NCI-H187 (cell line): ENCODE measurements around the gene DRAXIN.

Experiments used
- DNase-seq, 2 experiments: peaks; one replicate each; lab custom pipeline; 2025; lab: John Stamatoyannopoulos, UW

Gene DRAXIN, protein sequence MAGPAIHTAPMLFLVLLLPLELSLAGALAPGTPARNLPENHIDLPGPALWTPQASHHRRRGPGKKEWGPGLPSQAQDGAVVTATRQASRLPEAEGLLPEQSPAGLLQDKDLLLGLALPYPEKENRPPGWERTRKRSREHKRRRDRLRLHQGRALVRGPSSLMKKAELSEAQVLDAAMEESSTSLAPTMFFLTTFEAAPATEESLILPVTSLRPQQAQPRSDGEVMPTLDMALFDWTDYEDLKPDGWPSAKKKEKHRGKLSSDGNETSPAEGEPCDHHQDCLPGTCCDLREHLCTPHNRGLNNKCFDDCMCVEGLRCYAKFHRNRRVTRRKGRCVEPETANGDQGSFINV

GRCh38 chr1:11691302-11691914 lies at the start of gene DRAXIN:
DRAXIN (plus strand) TSS chr1:11691710; CDS start chr1:11706259, 14,549 bp downstream.
- peak in 1 of 2 experiments; percentile 25 for DNase-seq

- no peak for DNase-seq
These were observed 49.7 kb upstream of the DRAXIN start for GRCh38 chr1:11641776-11642305.

DNA sequence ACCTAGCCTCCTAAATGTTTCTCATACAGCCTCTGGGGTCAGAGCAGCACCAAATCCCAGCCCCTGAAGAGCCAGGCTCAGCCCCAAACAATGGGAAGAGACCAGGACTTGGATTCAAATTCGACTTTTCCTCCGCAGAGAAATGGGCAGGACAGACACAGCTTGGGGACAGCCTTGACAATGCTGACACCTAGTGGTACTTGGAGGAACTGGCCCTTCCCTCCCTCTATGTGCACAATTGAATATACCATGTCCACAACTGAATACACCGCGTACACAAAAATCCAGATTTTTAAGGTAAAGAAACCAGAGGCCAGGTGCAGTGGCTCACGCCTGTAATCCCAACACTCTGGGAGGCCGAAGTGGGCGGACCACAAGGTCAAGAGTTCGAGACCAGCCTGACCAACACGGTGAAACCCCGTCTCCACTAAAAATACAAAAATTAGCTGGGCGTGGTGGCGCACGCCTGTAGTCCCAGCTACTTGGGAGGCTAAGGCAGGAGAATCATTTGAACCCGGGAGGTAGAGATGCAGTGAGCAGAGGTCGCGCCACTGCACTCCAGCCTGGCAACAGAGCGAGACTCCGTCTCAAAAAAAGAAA lies 49.0 kb upstream of the DRAXIN start:
- DNase-seq = peak; percentile 33 to 77

- DNase-seq = no peak
These were observed 47.7 kb upstream of the DRAXIN start for GRCh38 chr1:11643782-11644181.

DNA sequence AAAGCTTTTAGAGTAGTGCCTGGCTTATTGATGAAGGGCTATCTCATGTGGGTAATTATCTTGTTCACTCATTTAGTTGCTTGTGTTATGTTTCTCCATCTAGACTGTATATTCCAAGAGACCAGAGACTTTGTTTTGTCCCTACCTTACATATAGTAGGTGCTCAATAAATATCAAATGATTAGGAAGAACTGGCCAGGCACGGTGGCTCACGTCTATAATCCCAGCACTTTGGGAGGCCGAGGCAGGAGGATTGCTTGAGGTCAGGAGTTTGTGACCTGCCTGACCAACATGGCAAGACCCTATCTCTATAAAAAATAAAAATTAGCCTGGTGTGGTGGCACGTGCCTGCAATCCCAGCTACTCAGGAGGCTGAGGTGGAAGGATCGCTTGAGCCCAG lies 46.2 kb upstream of the DRAXIN start:
- DNase-seq = no peak

GRCh38 chr1:11645670-11646265 lies 45.7 kb upstream of the DRAXIN start:
- DNase-seq = peak; percentile 43 to 81

- DNase-seq = no peak
These were observed 45.2 kb upstream of the DRAXIN start for GRCh38 chr1:11646317-11646716.

- DNase-seq = no peak
These were observed 44.2 kb upstream of the DRAXIN start for GRCh38 chr1:11647333-11647732.

GRCh38 chr1:11648039-11648438 lies 43.5 kb upstream of the DRAXIN start:
- DNase-seq = no peak

DNA sequence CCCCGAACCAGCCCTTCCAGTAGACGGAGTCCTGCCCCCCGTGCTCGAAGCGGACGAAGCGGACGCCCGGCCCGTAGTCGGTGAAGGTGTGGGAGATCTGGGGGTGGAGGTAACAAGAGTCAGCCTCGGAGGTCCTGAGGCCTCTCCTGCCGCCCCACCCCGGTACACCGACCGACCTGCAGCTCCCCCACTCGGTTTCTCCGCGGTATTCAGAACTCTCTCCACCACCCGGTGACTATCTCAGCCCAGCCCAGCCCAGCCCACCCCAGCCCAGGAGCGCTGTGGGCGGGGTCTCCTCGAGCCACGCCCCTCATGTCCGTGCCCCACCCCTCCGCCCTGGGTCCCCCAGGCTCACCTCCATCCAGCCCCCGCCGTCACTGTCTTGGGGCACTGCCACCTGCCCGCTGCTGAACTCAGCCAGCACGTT lies 42.8 kb upstream of the DRAXIN start:
- DNase-seq = no peak

GRCh38 chr1:11649237-11649623 lies 42.3 kb upstream of the DRAXIN start:
- no peak for DNase-seq

DNA sequence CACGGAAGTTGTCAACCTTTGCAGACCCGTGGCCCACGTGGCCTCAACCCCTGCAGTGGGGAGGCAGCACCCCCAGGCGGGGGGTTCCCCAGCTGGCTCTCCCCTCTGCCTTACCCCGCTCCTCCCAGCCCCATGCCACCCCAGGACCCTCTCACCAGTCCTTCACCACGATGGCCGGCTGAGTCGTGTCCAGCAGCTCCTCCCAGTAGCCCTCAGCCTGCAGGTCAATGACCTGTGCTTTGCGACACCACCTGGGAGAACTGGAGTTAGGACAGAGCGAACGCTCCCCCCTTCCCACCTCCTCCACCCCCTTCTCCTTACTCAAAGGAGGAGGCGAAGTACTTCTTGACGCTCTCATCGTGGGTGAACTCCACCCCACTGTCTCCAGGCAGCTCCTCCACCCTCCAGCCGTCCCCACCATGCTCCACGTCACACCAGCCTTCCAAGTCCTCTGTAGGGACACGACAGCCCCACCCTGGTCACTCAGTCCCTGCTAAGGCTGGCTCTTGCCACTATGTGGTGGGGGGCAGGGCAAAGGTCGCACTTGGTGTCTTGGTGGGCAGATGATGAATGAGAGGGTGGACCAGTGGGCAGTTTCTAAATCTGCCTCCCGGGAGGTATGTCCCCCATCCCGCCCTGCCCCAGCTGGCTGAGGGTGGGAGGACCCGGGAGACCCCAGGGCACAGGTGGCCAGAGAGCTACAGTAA lies 41.7 kb upstream of the DRAXIN start:
- DNase-seq = no peak

GRCh38 chr1:11650331-11650991 lies 41.0 kb upstream of the DRAXIN start:
- DNase-seq = peak in 1 of 2 experiments; percentile 50

DNA sequence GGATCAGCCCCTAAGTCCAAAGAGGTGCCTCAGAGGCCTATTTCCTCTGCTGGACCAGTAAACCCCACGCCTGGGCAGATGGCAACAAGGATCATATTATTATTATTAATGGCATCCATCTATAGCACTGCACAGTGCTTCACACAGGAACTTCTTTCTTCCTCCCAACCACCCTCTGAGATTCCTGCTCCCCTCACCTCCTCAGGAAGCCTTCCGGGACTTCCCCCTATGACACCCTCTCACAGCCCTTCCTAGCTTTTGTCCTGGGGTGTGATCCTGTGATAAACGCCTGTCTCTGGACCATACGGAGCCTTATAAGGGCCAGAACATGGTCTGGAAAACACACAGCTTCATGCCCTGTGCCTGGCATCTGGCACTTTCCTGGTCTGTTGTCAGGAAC lies 40.5 kb upstream of the DRAXIN start:
- no peak for DNase-seq

DNA sequence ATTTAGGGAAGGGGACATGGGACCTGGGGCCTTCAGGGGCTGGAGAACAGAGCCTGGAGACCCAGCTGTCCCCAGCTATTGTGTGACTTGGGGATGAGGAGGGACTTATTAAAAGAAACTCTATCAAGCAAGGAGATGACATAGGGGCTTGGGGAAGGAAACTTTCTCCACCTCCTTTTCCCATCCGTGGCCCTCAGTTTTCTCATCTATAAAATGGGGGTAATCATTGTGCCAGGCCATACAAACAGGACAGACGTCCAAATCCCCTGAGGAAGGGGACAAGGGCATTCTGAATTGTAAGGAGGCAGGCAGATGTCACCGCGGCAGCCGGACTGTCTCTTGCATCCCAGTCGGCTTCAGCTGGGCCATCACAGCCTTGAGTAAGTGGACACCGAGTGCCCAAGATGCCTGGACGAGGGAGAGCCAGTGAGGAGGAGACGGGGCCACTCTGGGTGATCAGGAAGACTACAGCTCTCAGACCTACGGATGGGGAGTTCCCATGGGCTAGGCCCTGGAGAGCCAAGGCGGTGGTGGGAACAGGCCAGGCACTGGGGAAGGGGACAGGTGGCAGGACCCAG lies 39.2 kb upstream of the DRAXIN start:
- no peak for DNase-seq

GRCh38 chr1:11653101-11653860 lies 38.2 kb upstream of the DRAXIN start:
- no peak for DNase-seq

- DNase-seq = no peak
These were observed 37.7 kb upstream of the DRAXIN start for GRCh38 chr1:11653861-11654136.

GRCh38 chr1:11654137-11654938 lies 37.2 kb upstream of the DRAXIN start, which contains the start of the genes FBXO2 and FBXO44:
FBXO2 (minus strand) TSS chr1:11654429; CDS start chr1:11654340, 89 bp downstream.
FBXO44 (plus strand) TSS chr1:11654877; CDS start chr1:11655836, 959 bp downstream.
- no peak for DNase-seq
